K562 (cell line): ENCODE measurements around the gene ANKLE1. TPM values are rescaled to one million over a fixed set of nuclear protein-coding genes. Genes with fewer than 3 reads are reported as not detected.

Source experiments
- ATF4 ChIP-seq: fragments of 450-650 bp; formaldehyde crosslinking; IDR thresholded peaks from 2 replicates; pipeline ENCODE4 v1.4.0; 2022; ENCODE audit warnings: mild to moderate bottlenecking, moderate library complexity
- BDP1 ChIP-seq: IDR thresholded peaks from 3 replicates; pipeline ENCODE4 v1.6.1; 2011; ENCODE audit not compliant: insufficient read length, insufficient read depth
- CCNT2 ChIP-seq: IDR thresholded peaks from 2 replicates; pipeline ENCODE4 v1.6.1; 2011; ENCODE audit warnings: borderline replicate concordance, low read depth, mild to moderate bottlenecking, moderate library complexity, mixed read lengths, low read length; ENCODE audit not compliant: insufficient read length; ENCODE audit errors: extremely low read depth
- FOXK2 ChIP-seq, 2 experiments: fragments of 450-650 bp; IDR thresholded peaks in 1 of 2; conservative IDR thresholded peaks in 1 of 2; 2 replicates each; pipeline ENCODE4 v1.6.1; 2016; ENCODE audit warnings: low read depth in 2 of 2, mild to moderate bottlenecking in 1 of 2
- HNRNPK ChIP-seq: fragments of 200-400 bp; formaldehyde crosslinking; IDR thresholded peaks from one replicate; pipeline ENCODE4 v1.6.1; 2018; ENCODE audit warnings: mild to moderate bottlenecking, low read depth, low read length; ENCODE audit not compliant: poor library complexity, severe bottlenecking
- MTA1 ChIP-seq: fragments of 450-650 bp; IDR thresholded peaks from 2 replicates; pipeline ENCODE4 v1.6.1; 2017; ENCODE audit warnings: borderline replicate concordance
- NKRF ChIP-seq: fragments of 450-650 bp; IDR thresholded peaks from 2 replicates; pipeline ENCODE4 v1.6.1; 2016; ENCODE audit warnings: borderline replicate concordance
- NR1H2 ChIP-seq: sonication (generic); formaldehyde crosslinking; IDR thresholded peaks from 2 replicates; pipeline ENCODE4 v1.4.0; 2020; ENCODE audit warnings: mild to moderate bottlenecking, missing genetic modification reagents
- PATZ1 ChIP-seq: fragments of 250-450 bp; sonication (Bioruptor Pico); IDR thresholded peaks from 2 replicates; pipeline ENCODE4 v1.5.0; 2020; ENCODE audit warnings: mild to moderate bottlenecking, borderline replicate concordance
- PRDM10 ChIP-seq: fragments of 450-650 bp; IDR thresholded peaks from 2 replicates; pipeline ENCODE4 v1.6.1; 2018; ENCODE audit not compliant: partially characterized antibody
- TAF15 ChIP-seq: fragments of 200-400 bp; formaldehyde crosslinking; IDR thresholded peaks from 2 replicates; pipeline ENCODE4 v1.6.1; 2017; ENCODE audit warnings: mild to moderate bottlenecking, low read depth, low read length, moderate library complexity
- TAF7 ChIP-seq: fragments of 450-650 bp; IDR thresholded peaks from 2 replicates; pipeline ENCODE4 v1.6.1; 2016; ENCODE audit warnings: missing genetic modification characterization, missing compliant biosample characterization
- TEAD4 ChIP-seq, 2 experiments: sonication (generic) in 1 of 2; formaldehyde crosslinking in 1 of 2; IDR thresholded peaks; 2 replicates each; pipeline versions ENCODE4 v1.6.1 to v1.8.0; 2012 to 2022; ENCODE audit warnings: borderline replicate concordance in 1 of 2, inconsistent platforms in 1 of 2, low read length in 1 of 2, mild to moderate bottlenecking in 1 of 2, missing genetic modification reagents in 1 of 2
- TGIF2 ChIP-seq: sonication (generic); formaldehyde crosslinking; IDR thresholded peaks from 2 replicates; pipeline ENCODE4 v1.8.1; 2022; ENCODE audit warnings: mild to moderate bottlenecking, missing genetic modification reagents, moderate library complexity
- YY1 ChIP-seq, 3 experiments: IDR thresholded peaks; 2 replicates each; pipeline ENCODE4 v1.6.1; 2011; ENCODE audit warnings: low read length in 2 of 3, mild to moderate bottlenecking in 2 of 3, moderate library complexity in 2 of 3, borderline replicate concordance in 1 of 3, control low read depth in 1 of 3, low read depth in 1 of 3; ENCODE audit not compliant: insufficient read depth in 3 of 3, insufficient replicate concordance in 2 of 3, control insufficient read depth in 1 of 3, insufficient read length in 1 of 3; ENCODE audit errors: extremely low read depth in 1 of 3
- ZNF589 ChIP-seq: fragments of 200-800 bp; sonication (Bioruptor generic); IDR thresholded peaks from 2 replicates; pipeline ENCODE4 v1.6.1; 2016; ENCODE audit warnings: low read depth, missing genetic modification characterization, missing compliant biosample characterization
- polyA plus RNA-seq, 8 experiments: library from polyadenylated mRNA; depleted of rRNA in 4 of 8; stranded (reverse) in 5 of 8; unstranded in 3 of 8; fragments of >200 nt; fragmentation: Nextera tagmentation in 2 of 8; fragmentation: Illumina TruSeq in 1 of 8; extraction: Ambion mirVana in 2 of 8; extraction: Trizol in 1 of 8; gene quantifications; 2 replicates each; pipeline versions ENCODE4 v1.2.1 to v1.2.3, GENCODE V29; 2011 to 2014; ENCODE audit warnings: inconsistent platforms in 1 of 8, missing spikeins in 1 of 8
- total RNA-seq, 7 experiments: library from RNA; depleted of rRNA in 6 of 7; stranded (reverse); fragments of >200 nt in 6 of 7; fragmentation: Illumina TruSeq in 2 of 7; extraction: Trizol in 2 of 7; gene quantifications; 2 replicates each; pipeline versions ENCODE4 v1.2.1 to v1.2.3, GENCODE V29; 2011 to 2021; ENCODE audit warnings: low replicate concordance in 1 of 7

Gene ANKLE1
- total and polyA plus RNA-seq, 9 of the 15 experiments (the other 6 are each of a cell fraction or from before 2014, with no cell fraction given) = 0.63 to 9.2 (median 2.9) TPM

- no peak for TF ChIP-seq PRDM10
- TF ChIP-seq PATZ1 (CRISPR knock-in tag) = no peak
- TF ChIP-seq HNRNPK = no peak
- peak; percentile 82 for TF ChIP-seq MTA1
- peak; percentile 81; the same call in 1 of the 2 replicates for TF ChIP-seq NKRF
- TF ChIP-seq FOXK2 (conservative IDR thresholded peaks at IDR 0.05 in 1 of 2, IDR thresholded peaks at IDR 0.05 in 1 of 2; ENCODE audit: low read depth in 2 of 2) = peak; percentile 38 to 41; a peak in 1 of 4 replicates
- no peak for TF ChIP-seq NR1H2 (CRISPR knock-in tag)
- peak; percentile 17; the same call in 1 of the 2 replicates for TF ChIP-seq TEAD4 (IDR thresholded peaks at IDR 0.05; ENCODE audit: low read length)
- TF ChIP-seq TEAD4 (CRISPR knock-in tag; IDR thresholded peaks at IDR 0.05; ENCODE audit: borderline replicate concordance) = no peak
- TF ChIP-seq TGIF2 (CRISPR knock-in tag) = no peak
- TF ChIP-seq ATF4 (CRISPR knock-in tag) = no peak
- TF ChIP-seq CCNT2 = no peak
- TF ChIP-seq YY1 (IDR thresholded peaks at IDR 0.05; ENCODE audit: borderline replicate concordance in 1 of 3, control insufficient read depth in 1 of 3, extremely low read depth in 1 of 3, insufficient read depth in 3 of 3, insufficient read length in 1 of 3, insufficient replicate concordance in 2 of 3, low read depth in 1 of 3, low read length in 2 of 3) = peak; percentile 81 to 98 (median 97)
- no peak for TF ChIP-seq BDP1
- peak; percentile 100 for TF ChIP-seq ZNF589
- no peak for TF ChIP-seq TAF15
- peak; percentile 80 for TF ChIP-seq TAF7
Observed at GRCh38 chr19:17266975-17267788, 14.5 kb upstream of the ANKLE1 start, which contains the start of gene BABAM1 (continued).
